ENCODE data around the gene OSBPL1A. TPM values are rescaled to one million over a fixed set of nuclear protein-coding genes. Genes with fewer than 3 reads are reported as not detected.

Gene OSBPL1A
- total RNA-seq, 4 donors from 2014 or later = 16.1 to 80.0 (median 61.4) TPM

GRCh38 chr18:24181806-24182205 is 215.8 kb downstream of the OSBPL1A start:
- intact Hi-C loops (cut with DNase I; ENCODE audit: low total_unique reads) = no loop called here
- peaks cover 0 to 10% (median 4%) of the 10 kb centered on the region in 4 donors for H3K36me3 ChIP-seq

GRCh38 chr18:24180048-24180447 is 217.6 kb downstream of the OSBPL1A start:
- Histone ChIP-seq H3K4me3 (no peak overlapping the region), H3K4me1 (peaks cover 0 to 9% (median 0%) of the 10 kb centered on the region in 4 donors), H3K36me3 (peaks cover 0 to 4% (median 2%) of the 10 kb centered on the region in 4 donors), H3K27me3 (no peaks in the 10 kb centered on the region), H3K9me3 (no peaks in the 10 kb centered on the region), H3K27ac (no peak overlapping the region)
- in situ Hi-C loops (cut with MboI; ENCODE audit: low pct_ligation_motif_present in 1 of 4, low pct_unique_long_range_greater_than_20kb in 1 of 4, low sequenced_read_pairs in 3 of 4) (loop anchor here in 2 of 4 donors (25.0 kb wide), 1 partner anchor 307 kb away; no protein-coding TSS in a partner anchor), intact Hi-C loops (cut with DNase I; ENCODE audit: low total_unique reads) (no loop called here)
- DNase-seq = no peak
- WGBS, 2 donors (ENCODE audit: low coverage in 1 of 2) = 75 to 100% methylated on average over 1 of the region's 1 CpG
- TF ChIP-seq CTCF (IDR thresholded peaks at IDR 0.05) = no peak
- TF ChIP-seq EP300 (IDR thresholded peaks at IDR 0.05; ENCODE audit: low read depth) = no peak
- no peak for TF ChIP-seq POLR2A (IDR thresholded peaks at IDR 0.05)
- no peak for TF ChIP-seq POLR2AphosphoS5 (IDR thresholded peaks at IDR 0.05)

More at GRCh38 chr18:24181806-24182205, 215.8 kb downstream of the OSBPL1A start:
- H3K27ac ChIP-seq = no peak overlapping the region
- DNase-seq = no peak
- H3K4me1 ChIP-seq = peaks cover 0 to 4% (median 0%) of the 10 kb centered on the region in 4 donors
- in situ Hi-C loops (cut with MboI; ENCODE audit: low pct_ligation_motif_present in 1 of 4, low pct_unique_long_range_greater_than_20kb in 1 of 4, low sequenced_read_pairs in 3 of 4) = loop anchor here in 2 of 4 donors (25.0 kb wide), 1 partner anchor 305 kb away; no protein-coding TSS in a partner anchor
- no peaks in the 10 kb centered on the region for H3K9me3 ChIP-seq
- no peak overlapping the region for H3K4me3 ChIP-seq
- WGBS, 2 donors (ENCODE audit: low coverage in 1 of 2) = 71 to 75% methylated on average over 2 of the region's 2 CpGs
- H3K27me3 ChIP-seq = no peaks in the 10 kb centered on the region
- no peak for TF ChIP-seq CTCF (IDR thresholded peaks at IDR 0.05)
- TF ChIP-seq POLR2A (IDR thresholded peaks at IDR 0.05) = no peak
- no peak for TF ChIP-seq POLR2AphosphoS5 (IDR thresholded peaks at IDR 0.05)
- no peak for TF ChIP-seq EP300 (IDR thresholded peaks at IDR 0.05; ENCODE audit: low read depth)

- Histone ChIP-seq H3K27me3 (no peaks in the 10 kb centered on the region), H3K9me3 (no peaks in the 10 kb centered on the region), H3K36me3 (peaks cover 0 to 4% (median 3%) of the 10 kb centered on the region in 4 donors), H3K27ac (no peak overlapping the region), H3K4me1 (peaks cover 0 to 9% (median 0%) of the 10 kb centered on the region in 4 donors), H3K4me3 (no peak overlapping the region)
- DNase-seq = no peak
- intact Hi-C loops (cut with DNase I; ENCODE audit: low total_unique reads) = loop anchor here (10.0 kb wide), 1 partner anchor 97 kb away; no protein-coding TSS in a partner anchor
- in situ Hi-C loops (cut with MboI; ENCODE audit: low pct_ligation_motif_present in 1 of 4, low pct_unique_long_range_greater_than_20kb in 1 of 4, low sequenced_read_pairs in 3 of 4) = loop anchor here in 2 of 4 donors (25.0 kb wide), 1 partner anchor 310 kb away; no protein-coding TSS in a partner anchor
- TF ChIP-seq EP300 (IDR thresholded peaks at IDR 0.05; ENCODE audit: low read depth) = no peak
- TF ChIP-seq POLR2AphosphoS5 (IDR thresholded peaks at IDR 0.05) = no peak
- no peak for TF ChIP-seq CTCF (IDR thresholded peaks at IDR 0.05)
- no peak for TF ChIP-seq POLR2A (IDR thresholded peaks at IDR 0.05)
- 81 to 90% methylated on average over 5 of the region's 5 CpGs for WGBS, 2 donors (ENCODE audit: low coverage in 1 of 2)
Measured at GRCh38 chr18:24177499-24178133, 220.0 kb downstream of the OSBPL1A start.

GRCh38 chr18:24176727-24177416 is 220.8 kb downstream of the OSBPL1A start:
- DNase-seq = peak; percentile 71
- intact Hi-C loops (cut with DNase I; ENCODE audit: low total_unique reads) (loop anchor here (10.0 kb wide), 1 partner anchor 98 kb away; no protein-coding TSS in a partner anchor), in situ Hi-C loops (cut with MboI; ENCODE audit: low pct_ligation_motif_present in 1 of 4, low pct_unique_long_range_greater_than_20kb in 1 of 4, low sequenced_read_pairs in 3 of 4) (loop anchor here in 2 of 4 donors (25.0 kb wide), 1 partner anchor 310 kb away; no protein-coding TSS in a partner anchor)
- Histone ChIP-seq H3K4me1 (peaks cover 0 to 9% (median 0%) of the 10 kb centered on the region in 4 donors), H3K9me3 (no peaks in the 10 kb centered on the region), H3K4me3 (no peak overlapping the region), H3K27me3 (no peaks in the 10 kb centered on the region), H3K27ac (no peak overlapping the region), H3K36me3 (peaks cover 0 to 4% (median 3%) of the 10 kb centered on the region in 4 donors)
- TF ChIP-seq CTCF (IDR thresholded peaks at IDR 0.05) (peak; percentile 62 to 75 (median 70)), POLR2A (IDR thresholded peaks at IDR 0.05) (no peak)
- 52 to 65% methylated on average over 5 to 7 of the region's 7 CpGs for WGBS, 2 donors (ENCODE audit: low coverage in 1 of 2)

Data from transverse colon (tissue), 4 donors.